ENCODE measurements around the gene GPA33. TPM values are rescaled to one million over a fixed set of nuclear protein-coding genes. Genes with fewer than 3 reads are reported as not detected.

Gene GPA33
- total RNA-seq, 1 experiment from 2014 or later, result not detected

DNA sequence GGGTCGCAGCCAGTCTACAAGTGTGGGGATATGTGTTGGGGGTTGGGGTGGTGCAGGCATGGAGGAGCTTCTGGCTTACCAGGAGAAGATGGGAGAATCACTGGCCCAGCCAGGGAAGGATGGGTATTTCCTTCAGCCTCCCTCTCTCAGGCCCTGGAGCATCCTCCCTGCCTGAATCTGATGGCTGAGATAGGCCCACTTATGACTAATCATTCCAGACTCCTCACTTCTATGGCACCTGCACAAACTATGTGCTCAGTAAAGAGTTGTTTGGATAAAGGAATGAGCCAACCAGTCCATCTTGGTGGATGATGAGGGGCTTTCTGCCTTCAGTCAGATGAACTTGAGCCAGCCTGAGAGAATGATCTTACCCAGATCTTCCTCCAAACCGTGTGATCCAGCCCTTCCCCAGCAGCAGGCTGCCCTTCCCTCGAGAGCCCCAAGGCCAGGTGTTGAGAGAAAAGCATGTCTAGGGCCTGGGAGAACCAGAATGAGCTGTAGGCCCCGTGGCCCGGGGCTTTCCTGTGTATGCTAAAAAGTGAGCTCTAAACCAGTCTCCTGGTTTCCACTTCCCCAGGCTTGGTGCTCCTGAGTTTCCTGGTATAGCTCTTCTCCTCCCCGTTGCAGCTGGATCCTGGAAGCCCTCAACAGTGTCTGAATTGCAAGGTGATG is 1.3 kb downstream of the GPA33 start:
- no peak for DNase-seq (ENCODE audit: low read depth in 1 of 2, low spot score in 2 of 2)
- H3K9me3 ChIP-seq (replicated peaks), result no peaks in the 10 kb centered on the region

DNA sequence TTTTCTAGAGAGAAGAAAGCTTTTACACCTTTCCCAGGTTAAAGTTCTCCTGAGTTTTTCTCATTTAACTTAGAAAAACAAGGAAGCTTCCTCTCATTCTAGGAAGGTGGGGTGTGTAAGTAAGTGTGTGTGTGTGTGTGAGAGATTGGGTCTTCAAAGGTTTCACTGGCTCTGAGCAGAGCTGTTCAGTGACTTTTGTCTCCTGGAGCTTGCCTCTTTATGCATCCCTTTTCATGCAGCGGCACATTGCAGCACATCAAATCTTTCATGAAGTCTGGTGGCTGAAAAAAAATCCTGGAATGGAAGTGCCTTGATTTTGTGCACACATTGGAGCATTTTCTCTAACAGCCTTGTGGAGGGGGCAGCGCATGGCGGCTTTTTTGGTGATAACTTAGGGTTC is 3.4 kb downstream of the GPA33 start:
- DNase-seq (ENCODE audit: low read depth in 1 of 2, low spot score in 2 of 2), result no peak
- Histone ChIP-seq H3K4me3 (no peak overlapping the region), H3K4me1 (replicated peaks) (no peaks in the 10 kb centered on the region), H3K9me3 (replicated peaks) (no peaks in the 10 kb centered on the region), H3K27me3 (replicated peaks) (peaks cover 8% of the 10 kb centered on the region; the same call in 1 of the 2 replicates), H3K36me3 (no peaks in the 10 kb centered on the region), H3K27ac (no peak overlapping the region)

More for the DNA sequence above, 1.3 kb downstream of the GPA33 start:
- no peak overlapping the region for H3K27ac ChIP-seq
- H3K36me3 ChIP-seq, result no peaks in the 10 kb centered on the region
- H3K27me3 ChIP-seq (replicated peaks), result peaks cover 5% of the 10 kb centered on the region; the same call in 1 of the 2 replicates
- no peak overlapping the region for H3K4me3 ChIP-seq
- H3K4me1 ChIP-seq (replicated peaks), result no peaks in the 10 kb centered on the region

DNA sequence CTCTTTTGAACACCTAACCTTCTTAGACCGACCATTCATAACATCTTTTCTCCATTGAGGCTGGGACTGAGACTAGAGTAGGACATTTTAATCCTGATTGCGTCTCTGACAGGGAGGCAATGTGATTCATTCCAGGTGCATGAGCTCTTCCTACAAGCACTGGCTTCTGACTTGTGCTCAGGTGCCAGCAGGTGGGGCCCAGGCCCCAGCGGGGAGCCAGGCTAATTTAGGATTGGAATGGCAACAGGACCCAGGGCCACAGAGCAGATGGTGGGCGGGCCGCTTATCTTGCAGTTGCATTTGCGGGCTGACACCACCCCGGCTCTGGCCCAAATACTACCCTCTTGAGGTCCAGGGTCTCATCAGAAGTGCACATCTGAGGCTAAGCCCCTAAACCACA is 4.1 kb downstream of the GPA33 start:
- Histone ChIP-seq H3K27me3 (replicated peaks) (peaks cover 10% of the 10 kb centered on the region; the same call in 1 of the 2 replicates), H3K9me3 (replicated peaks) (no peaks in the 10 kb centered on the region), H3K36me3 (no peaks in the 10 kb centered on the region), H3K4me1 (replicated peaks) (no peaks in the 10 kb centered on the region), H3K4me3 (no peak overlapping the region), H3K27ac (no peak overlapping the region)
- no peak for DNase-seq (ENCODE audit: low read depth in 1 of 2, low spot score in 2 of 2)

DNA sequence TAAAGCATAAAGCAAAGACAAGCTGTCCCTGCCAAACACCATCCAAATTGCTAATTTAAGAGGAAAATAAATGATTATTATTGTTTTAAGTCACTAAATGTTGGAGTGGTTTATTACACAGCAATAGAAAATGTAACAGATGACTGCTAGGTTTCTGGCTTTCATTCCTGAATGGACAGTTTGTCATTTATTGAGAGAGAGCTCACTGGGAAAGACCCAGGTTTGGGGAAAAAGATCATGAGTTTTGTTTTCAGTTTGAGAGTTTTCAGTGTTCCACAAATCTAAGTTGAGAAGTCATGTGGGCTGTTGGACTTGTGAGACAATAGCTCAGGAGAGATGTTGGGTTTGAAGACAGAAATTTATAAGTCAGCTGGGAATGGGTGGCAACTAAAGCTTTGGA is 5.4 kb downstream of the GPA33 start:
- Histone ChIP-seq H3K9me3 (replicated peaks) (no peaks in the 10 kb centered on the region), H3K27me3 (replicated peaks) (peaks cover 16% of the 10 kb centered on the region; the same call in 1 of the 2 replicates), H3K4me3 (no peak overlapping the region), H3K4me1 (replicated peaks) (no peaks in the 10 kb centered on the region), H3K36me3 (no peaks in the 10 kb centered on the region), H3K27ac (no peak overlapping the region)
- DNase-seq (ENCODE audit: low read depth in 1 of 2, low spot score in 2 of 2), result no peak

DNA sequence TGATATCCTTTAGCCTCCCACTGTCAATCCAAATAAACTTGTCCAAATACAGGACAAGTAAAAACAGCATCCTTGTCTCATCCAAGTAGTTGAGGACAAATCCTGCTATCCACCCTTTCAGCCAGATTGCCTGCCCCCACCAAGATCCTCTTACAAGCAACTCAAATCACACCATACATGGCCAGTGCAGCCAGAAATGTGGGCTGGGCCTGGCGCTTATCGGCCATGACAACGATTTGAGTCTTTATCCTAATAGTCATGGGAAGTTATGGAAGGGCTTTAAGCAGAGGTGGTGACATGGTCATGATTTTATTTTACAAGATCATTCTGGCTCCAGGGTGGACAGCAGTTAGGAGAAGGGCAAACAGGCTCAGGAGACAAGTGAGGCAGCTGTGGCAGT is 6.3 kb downstream of the GPA33 start:
- Histone ChIP-seq H3K27ac (no peak overlapping the region), H3K9me3 (replicated peaks) (no peaks in the 10 kb centered on the region), H3K4me3 (no peak overlapping the region), H3K36me3 (no peaks in the 10 kb centered on the region), H3K4me1 (replicated peaks) (no peaks in the 10 kb centered on the region), H3K27me3 (replicated peaks) (peaks cover 19% of the 10 kb centered on the region; the same call in 1 of the 2 replicates)
- no peak for DNase-seq (ENCODE audit: low read depth in 1 of 2, low spot score in 2 of 2)

DNA sequence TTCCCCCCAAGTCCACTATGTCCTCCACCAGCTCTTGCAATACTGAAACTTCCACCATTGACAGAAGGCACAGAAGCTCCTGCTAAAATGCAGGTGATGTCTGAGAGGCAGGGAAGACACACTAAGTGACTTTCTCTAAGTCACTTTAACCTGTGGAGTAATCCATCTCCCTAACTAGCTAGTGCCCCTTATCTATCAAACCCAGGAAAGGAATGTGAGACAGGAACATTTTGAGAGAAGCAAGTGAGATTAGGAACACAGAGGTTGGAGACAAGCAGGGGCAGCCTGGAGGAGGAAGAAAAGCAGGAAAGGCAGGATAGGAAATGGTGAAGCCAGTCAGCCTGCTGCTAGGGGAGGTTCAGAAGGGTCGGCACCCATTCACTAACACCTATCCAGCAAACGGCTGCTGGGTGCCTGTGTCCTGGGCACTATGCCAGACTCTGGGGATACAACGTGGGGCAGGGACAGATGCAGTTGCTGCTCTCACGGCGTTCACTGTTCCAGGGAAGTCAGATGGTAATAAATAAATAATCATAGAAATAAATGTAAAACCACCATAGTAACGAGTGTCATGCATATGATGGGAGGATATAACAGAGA is 7.0 kb downstream of the GPA33 start:
- no peaks in the 10 kb centered on the region for H3K9me3 ChIP-seq (replicated peaks)
- H3K27ac ChIP-seq, result no peak overlapping the region
- H3K27me3 ChIP-seq (replicated peaks), result peaks cover 23% of the 10 kb centered on the region; the same call in 1 of the 2 replicates
- DNase-seq (ENCODE audit: low read depth in 1 of 2, low spot score in 2 of 2), result no peak
- H3K4me3 ChIP-seq, result no peak overlapping the region
- no peaks in the 10 kb centered on the region for H3K36me3 ChIP-seq
- no peaks in the 10 kb centered on the region for H3K4me1 ChIP-seq (replicated peaks)

DNA sequence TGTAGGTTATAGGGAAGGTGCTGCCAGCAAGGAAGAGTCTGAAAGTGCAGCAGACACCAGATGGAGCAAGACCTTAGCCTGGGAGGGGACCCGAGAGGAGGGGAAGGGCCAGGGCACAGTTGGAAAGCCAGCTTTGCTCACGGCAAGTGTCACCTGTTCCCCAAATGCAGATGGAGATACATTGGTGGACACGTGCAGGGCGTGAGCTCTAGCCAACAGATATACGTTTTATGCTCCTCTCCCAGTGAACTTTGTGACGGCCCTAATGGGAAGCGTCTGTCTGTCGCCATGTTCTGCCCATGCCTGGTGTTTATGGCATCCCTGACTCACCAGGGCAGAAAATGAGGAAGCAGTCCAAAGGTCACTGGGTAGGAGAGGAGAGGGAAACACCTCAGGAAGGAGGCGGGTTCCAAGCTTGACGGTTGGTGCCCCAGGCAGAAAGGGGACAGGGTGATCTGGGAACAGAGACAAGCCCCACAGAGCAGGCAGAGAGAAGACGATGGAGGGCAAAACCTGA is 7.6 kb downstream of the GPA33 start:
- Histone ChIP-seq H3K27ac (no peak overlapping the region), H3K4me3 (no peak overlapping the region), H3K4me1 (replicated peaks) (no peaks in the 10 kb centered on the region), H3K27me3 (replicated peaks) (peaks cover 29% of the 10 kb centered on the region; the same call in 1 of the 2 replicates), H3K9me3 (replicated peaks) (no peaks in the 10 kb centered on the region), H3K36me3 (no peaks in the 10 kb centered on the region)
- no peak for DNase-seq (ENCODE audit: low read depth in 1 of 2, low spot score in 2 of 2)

DNA sequence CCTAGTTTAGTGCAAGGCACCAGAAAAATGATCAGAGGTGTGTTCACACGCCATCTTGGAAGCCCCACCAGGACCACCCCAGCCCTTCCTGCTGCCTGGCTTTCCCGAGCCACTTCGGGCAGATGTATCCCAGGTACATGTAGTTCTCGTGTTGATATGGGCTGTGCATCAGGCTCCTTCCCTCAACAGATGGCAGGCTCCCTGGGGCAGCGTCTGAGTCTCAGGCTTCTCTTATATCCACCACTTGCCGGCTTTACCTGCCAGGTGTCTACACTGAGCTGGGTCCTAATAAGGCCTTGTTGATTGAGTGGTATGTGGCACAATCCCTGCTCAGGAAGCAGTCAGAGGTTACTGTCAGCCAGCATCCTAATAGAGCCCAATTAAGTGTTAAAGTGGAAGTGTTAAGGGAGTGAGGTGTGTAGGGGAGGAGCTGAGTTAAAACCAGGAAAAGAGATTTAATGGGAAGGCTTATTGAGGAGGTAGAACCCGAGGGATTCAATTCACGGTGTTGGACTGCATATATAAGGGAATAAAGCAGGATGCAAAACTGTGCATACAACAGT is 8.5 kb downstream of the GPA33 start:
- Histone ChIP-seq H3K27me3 (replicated peaks) (peaks cover 29% of the 10 kb centered on the region; the same call in 1 of the 2 replicates), H3K4me1 (replicated peaks) (no peaks in the 10 kb centered on the region), H3K27ac (no peak overlapping the region), H3K9me3 (replicated peaks) (no peaks in the 10 kb centered on the region), H3K36me3 (no peaks in the 10 kb centered on the region), H3K4me3 (no peak overlapping the region)
- DNase-seq (ENCODE audit: low read depth in 1 of 2, low spot score in 2 of 2), result no peak

DNA sequence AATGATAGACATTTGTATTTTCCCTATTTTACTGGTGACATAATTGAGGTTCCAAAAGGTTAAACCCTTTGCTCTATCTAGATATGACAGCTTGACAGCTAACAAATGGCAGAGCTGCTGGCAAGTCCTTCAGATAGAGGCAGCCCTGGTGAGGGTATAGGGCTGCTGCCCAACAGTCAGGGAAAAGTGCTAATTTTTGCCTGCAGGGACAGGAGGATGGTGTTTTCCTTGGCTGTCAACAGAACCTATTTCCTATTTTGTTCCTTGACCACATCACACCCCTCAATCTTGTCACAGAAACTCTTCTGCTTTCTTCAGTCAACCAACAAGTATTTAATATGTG is 12.3 kb downstream of the GPA33 start:
- no peaks in the 10 kb centered on the region for H3K4me1 ChIP-seq (replicated peaks)
- H3K27me3 ChIP-seq (replicated peaks), result peaks cover 24% of the 10 kb centered on the region; the same call in 1 of the 2 replicates
- H3K9me3 ChIP-seq (replicated peaks), result no peaks in the 10 kb centered on the region
- no peaks in the 10 kb centered on the region for H3K36me3 ChIP-seq
- no peak for DNase-seq (ENCODE audit: low read depth in 1 of 2, low spot score in 2 of 2)
- no peak overlapping the region for H3K4me3 ChIP-seq
- no peak overlapping the region for H3K27ac ChIP-seq

DNA sequence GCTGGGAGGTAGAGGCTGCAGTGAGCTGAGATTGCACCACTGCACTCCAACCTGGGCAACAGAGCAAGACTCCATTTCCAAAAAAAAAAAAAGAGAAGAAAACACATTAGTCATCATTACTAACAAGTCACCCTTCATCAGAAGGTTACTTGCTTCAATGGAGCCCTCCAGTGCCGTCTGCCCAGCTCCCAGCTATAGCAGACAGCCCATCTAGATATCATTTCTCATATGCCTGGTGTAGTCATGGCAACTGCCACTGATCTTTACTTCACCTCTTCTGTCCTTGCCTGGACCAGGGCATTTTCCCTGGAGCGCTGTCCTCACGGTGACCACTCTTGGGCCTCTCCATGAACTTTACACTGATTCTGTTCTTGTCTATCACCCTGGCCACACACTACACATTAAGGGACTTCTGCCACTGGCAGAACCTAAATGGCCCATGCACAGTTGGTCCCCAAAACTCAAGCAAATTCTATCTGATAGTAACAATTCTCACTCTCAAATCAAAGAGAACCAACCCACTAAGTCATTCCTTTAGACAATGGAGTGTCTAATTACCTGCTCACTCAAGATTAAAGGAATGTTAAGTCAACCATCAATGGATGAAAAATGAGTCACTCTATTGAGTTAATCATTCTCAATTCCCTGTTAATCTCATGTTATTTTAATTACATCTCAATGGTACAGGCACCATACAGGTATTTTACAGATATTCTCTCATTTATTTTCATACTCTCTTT is 12.9 kb downstream of the GPA33 start:
- Histone ChIP-seq H3K9me3 (replicated peaks) (no peaks in the 10 kb centered on the region), H3K4me3 (no peak overlapping the region)

GRCh38 chr1:167076136-167076710 is 14.0 kb downstream of the GPA33 start:
- no peaks in the 10 kb centered on the region for H3K36me3 ChIP-seq
- H3K9me3 ChIP-seq (replicated peaks), result no peaks in the 10 kb centered on the region
- H3K27ac ChIP-seq, result no peak overlapping the region
- no peak for DNase-seq (ENCODE audit: low read depth in 1 of 2, low spot score in 2 of 2)
- peaks cover 20% of the 10 kb centered on the region; the same call in 1 of the 2 replicates for H3K27me3 ChIP-seq (replicated peaks)
- no peak overlapping the region for H3K4me3 ChIP-seq
- H3K4me1 ChIP-seq (replicated peaks), result no peaks in the 10 kb centered on the region

More for the DNA sequence above, 12.9 kb downstream of the GPA33 start:
- H3K4me1 ChIP-seq (replicated peaks), result no peaks in the 10 kb centered on the region
- no peak for DNase-seq (ENCODE audit: low read depth in 1 of 2, low spot score in 2 of 2)
- H3K27me3 ChIP-seq (replicated peaks), result peaks cover 24% of the 10 kb centered on the region; the same call in 1 of the 2 replicates
- no peak overlapping the region for H3K27ac ChIP-seq
- no peaks in the 10 kb centered on the region for H3K36me3 ChIP-seq

DNA sequence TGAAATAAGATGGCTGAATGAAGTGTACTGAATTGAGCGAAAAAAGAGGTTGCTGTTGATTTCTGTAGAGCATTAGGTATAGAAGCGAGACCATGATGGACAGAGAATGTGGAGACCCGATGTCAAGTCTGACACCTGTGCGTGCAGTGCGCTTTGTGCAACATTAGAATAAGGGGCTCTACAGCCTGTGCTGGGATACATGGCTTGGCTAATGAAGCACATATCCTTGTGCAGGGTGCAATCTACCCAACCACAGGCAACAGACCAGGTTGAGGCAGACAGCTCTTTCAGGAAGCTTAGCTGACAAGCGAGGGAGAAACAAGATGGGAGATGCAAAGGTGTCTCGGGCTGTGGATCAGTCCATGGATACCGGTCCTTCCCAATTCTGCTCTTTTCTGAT is 18.9 kb downstream of the GPA33 start:
- H3K27ac ChIP-seq, result no peak overlapping the region
- H3K4me3 ChIP-seq, result no peak overlapping the region
- no peaks in the 10 kb centered on the region for H3K9me3 ChIP-seq (replicated peaks)
- DNase-seq (ENCODE audit: low read depth in 1 of 2, low spot score in 2 of 2), result no peak
- 0 out of 2 replicates have a peak, but pooled peaks cover 11% of the 10 kb centered on the region for H3K27me3 ChIP-seq (replicated peaks)
- no peaks in the 10 kb centered on the region for H3K36me3 ChIP-seq
- H3K4me1 ChIP-seq (replicated peaks), result no peaks in the 10 kb centered on the region

DNA sequence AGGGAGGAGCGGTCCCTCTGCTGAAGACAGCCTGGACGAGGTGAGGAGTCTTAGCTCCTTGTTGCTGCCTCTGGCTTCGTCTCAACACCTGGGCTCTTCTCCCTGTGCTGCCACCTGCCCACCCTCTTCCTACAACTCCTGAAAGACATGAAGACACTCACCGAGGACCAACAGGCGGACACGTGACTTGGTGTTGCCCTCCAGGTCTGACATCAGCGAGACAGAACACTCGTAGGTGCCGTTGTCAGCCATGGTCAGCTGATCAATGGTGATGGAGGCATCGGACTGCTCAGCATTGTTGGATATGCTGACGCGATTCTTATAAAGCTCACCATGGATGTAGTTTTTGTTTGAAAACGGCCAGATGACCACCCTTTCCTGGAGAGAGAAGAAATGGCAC is 21.4 kb downstream of the GPA33 start:
- DNase-seq (ENCODE audit: low read depth in 1 of 2, low spot score in 2 of 2), result no peak
- no peaks in the 10 kb centered on the region for H3K9me3 ChIP-seq (replicated peaks)
- no peak overlapping the region for H3K27ac ChIP-seq

More for the DNA sequence above, 21.4 kb downstream of the GPA33 start:
- Histone ChIP-seq H3K4me1 (replicated peaks) (no peaks in the 10 kb centered on the region), H3K4me3 (no peak overlapping the region), H3K36me3 (no peaks in the 10 kb centered on the region), H3K27me3 (replicated peaks) (0 out of 2 replicates have a peak, but pooled peaks cover 11% of the 10 kb centered on the region)
